GM20000 (cell line): ENCODE measurements around the gene ALKBH2.

Experiments
- DNase-seq: peaks from one replicate; pipeline ENCODE4 v3.0.0; 2012; ENCODE audit warnings: low spot score
- CTCF ChIP-seq: IDR thresholded peaks from 2 replicates; pipeline ENCODE4 v1.5.1; 2012; ENCODE audit warnings: mild to moderate bottlenecking, control low read depth; ENCODE audit errors: extremely low read depth, missing control alignments

ALKBH2 gene

GRCh38 chr12:109131154-109132050 is 38.1 kb upstream of the ALKBH2 start:
- DNase-seq = no peak
- no peak for TF ChIP-seq CTCF

DNA sequence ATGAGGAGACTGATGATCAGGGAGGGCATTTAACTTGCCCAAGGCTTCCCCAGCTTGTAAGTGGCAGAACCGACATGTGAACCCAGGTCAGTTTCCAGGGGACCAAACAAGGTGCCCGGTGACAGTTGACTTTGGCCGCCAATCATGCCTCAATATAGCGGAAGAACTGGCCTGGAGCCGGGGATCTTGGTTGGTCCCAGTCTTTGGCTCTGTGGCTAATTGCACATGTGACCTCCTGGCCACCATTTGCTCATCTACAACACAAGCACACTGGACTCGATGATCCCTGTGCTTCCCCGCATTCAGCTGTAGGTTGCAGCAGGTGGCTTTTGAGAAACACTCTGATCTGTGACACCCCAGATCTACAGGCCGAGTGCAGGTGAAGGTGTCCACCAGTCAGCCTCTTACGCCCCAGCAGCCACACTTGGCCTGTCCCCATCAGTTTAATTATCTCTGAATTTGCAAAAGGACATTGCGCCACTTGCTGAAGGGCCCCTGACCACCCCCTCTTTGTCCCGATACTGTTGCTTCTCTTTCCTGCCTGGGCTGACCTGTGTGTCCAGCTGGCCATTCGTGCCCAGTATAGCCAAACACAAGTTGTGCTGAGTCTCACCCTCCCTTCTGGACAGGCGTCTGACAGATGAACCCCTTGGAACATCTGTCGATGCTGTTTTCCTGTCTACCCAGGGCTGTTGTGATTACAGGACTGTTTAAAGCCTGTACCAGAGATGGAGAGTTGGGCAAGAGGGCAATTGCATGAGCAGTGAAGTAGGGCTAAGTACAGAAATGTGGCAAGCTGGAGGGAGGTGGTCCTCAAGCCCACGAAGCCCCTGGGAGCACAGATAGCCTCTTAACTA is 37.3 kb upstream of the ALKBH2 start:
- DNase-seq = no peak
- TF ChIP-seq CTCF = no peak

DNA sequence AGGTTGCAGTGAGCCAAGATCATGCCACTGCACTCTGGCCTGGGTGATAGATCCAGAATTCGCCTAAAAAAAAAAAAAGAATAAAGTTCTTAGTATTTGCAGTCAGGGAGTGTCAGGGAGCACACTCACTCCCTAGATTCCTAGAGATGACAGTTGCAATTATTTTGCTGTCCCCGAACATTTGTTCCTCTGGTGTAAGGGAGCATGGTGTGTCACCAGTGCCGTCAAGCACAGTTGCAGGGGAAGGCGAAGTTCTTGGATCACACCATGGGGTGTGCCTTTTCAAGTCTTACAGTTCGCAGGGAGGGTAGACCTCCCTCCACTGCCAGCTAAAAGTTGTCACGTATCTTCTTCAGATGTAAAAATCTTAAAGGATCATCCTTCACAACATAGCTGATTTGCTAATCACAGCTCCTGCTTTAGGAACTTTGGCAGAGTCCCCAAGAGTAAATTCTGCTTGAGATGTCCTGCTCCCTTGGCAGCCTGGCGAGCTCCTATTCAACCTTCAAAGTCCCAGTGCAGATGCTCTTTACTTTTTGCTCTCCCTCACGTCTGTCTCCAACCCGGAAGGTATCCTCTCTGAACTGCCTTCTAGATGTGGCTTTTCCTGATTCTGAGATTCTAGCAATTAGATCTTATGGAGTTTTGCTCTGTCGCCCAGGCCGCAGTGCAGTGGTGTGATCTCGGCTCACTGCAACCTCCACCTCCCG is 34.4 kb upstream of the ALKBH2 start:
- DNase-seq = no peak
- no peak for TF ChIP-seq CTCF

- no peak for DNase-seq
- no peak for TF ChIP-seq CTCF
These were observed 33.5 kb upstream of the ALKBH2 start for GRCh38 chr12:109126784-109127183.

DNA sequence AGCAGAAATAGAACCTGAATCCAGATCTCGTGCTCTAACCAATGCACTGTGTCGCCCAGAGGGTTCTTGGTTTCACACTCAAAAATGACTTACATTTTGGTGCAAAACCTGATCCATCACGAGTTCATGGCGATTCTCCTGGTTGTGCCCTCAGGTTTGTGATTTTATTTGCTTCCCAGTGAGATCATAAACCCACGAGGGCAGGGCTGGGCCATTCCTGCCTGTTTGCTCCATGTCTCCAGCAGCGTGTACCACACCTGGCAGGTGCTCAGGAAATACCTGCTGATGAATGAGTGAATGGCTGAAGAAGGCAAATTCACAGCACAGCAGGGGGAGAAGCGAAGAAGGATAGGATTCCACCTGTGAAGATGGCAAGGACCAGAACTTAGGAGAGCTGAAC is 32.5 kb upstream of the ALKBH2 start:
- no peak for DNase-seq
- TF ChIP-seq CTCF = no peak

DNA sequence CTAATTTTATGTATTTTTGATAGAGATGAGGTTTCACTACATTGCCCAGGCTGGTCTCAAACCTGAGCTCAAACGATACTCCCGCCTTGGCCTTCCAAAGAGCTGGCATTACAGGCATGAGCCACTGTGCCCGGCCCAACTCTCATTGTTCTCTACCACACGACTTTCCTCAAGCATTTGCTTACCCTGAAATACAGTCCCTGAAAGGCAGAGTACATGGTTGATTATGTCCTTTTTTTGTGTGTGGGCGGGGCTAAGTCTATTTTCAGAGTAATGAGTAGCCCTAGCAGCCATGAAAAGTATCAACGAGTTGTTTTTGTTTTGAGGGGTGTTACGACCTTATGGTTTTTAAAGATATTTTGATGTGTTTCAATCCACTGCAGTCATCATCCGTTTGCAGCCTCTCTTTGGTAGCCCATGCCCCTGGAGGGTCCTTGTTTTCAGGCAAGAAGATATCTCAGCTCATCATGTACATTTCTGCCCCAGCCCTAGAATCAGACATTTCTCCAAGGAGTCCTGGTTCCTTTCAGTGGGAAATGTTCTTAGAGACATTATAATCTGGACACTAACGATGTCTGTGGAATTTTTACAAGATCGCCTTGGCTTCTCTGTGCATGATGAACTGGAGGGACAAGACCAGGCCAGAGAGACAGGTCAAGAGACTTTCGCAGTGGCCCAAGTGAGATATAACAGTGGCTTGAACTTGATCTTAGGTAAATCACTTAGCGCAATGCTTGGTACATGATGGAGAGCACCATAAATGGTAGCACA is 31.8 kb upstream of the ALKBH2 start:
- no peak for TF ChIP-seq CTCF

More for the DNA sequence above, 31.8 kb upstream of the ALKBH2 start:
- no peak for DNase-seq
